Parathyroid adenoma (tissue), 2 donors: ENCODE data around the gene NHSL1.

ENCODE experiments used
- H2AFZ ChIP-seq: fragments of 300-600 bp; sonication (generic); one replicate; pipeline ENCODE4 v1.7.0; 2017; ENCODE audit warnings: antibody characterized with exemption, mild to moderate bottlenecking
- H3K27ac ChIP-seq: fragments of 300-600 bp; sonication (generic); one replicate; pipeline ENCODE4 v1.7.0; 2017
- H3K27me3 ChIP-seq: fragments of 300-600 bp; sonication (generic); one replicate; pipeline ENCODE4 v1.7.0; 2017; ENCODE audit warnings: low read length; ENCODE audit not compliant: control insufficient read depth, insufficient read depth
- H3K36me3 ChIP-seq: fragments of 300-600 bp; sonication (generic); one replicate; pipeline ENCODE4 v1.7.0; 2017; ENCODE audit warnings: low read length; ENCODE audit not compliant: control insufficient read depth, insufficient read depth
- H3K4me1 ChIP-seq: fragments of 300-600 bp; sonication (generic); one replicate; pipeline ENCODE4 v1.7.0; 2017; ENCODE audit warnings: control low read depth
- H3K4me2 ChIP-seq: fragments of 300-600 bp; sonication (generic); one replicate; pipeline ENCODE4 v1.7.0; 2017; ENCODE audit warnings: low read length
- H3K4me3 ChIP-seq: fragments of 300-600 bp; sonication (generic); one replicate; pipeline ENCODE4 v1.7.0; 2017; ENCODE audit warnings: low read depth, low read length
- H3K79me2 ChIP-seq: fragments of 300-600 bp; sonication (generic); one replicate; pipeline ENCODE4 v1.7.0; 2017; ENCODE audit warnings: control low read depth
- H3K9ac ChIP-seq: fragments of 300-600 bp; sonication (generic); one replicate; pipeline ENCODE4 v1.7.0; 2017; ENCODE audit warnings: mild to moderate bottlenecking
- H3K9me3 ChIP-seq: fragments of 300-600 bp; sonication (generic); one replicate; pipeline ENCODE4 v1.7.0; 2017; ENCODE audit warnings: low read length; ENCODE audit not compliant: control insufficient read depth
- TF ChIP-seq, protein P1 (sequence below): fragments of 300-600 bp; sonication (generic); IDR thresholded peaks from one replicate; pipeline ENCODE4 v1.7.0; 2017; ENCODE audit warnings: antibody characterized with exemption, mild to moderate bottlenecking
- donor health status: primary hyperparathyroidism.

Gene NHSL1

DNA sequence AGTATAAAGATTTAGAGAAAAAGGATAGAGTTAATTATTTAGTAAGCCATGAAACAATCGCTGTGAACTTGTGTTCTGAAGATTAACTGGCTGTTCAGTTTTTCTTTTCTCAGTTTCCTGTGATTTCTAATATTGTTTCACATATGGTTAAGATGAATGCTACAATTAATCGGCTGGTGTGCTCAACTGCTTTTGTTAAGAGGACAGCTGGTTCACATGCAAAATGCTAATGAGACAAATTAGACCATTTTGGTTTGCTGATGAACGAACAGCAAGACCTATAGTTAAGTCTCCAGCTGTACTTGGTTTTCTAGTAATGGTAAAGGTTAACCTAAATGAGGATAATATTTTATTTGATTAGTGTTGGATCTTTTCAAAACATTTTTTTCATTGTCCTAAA, 10.8 kb upstream of the NHSL1 start:
- Histone ChIP-seq H2AFZ (no peak overlapping the region), H3K4me2 (no peak overlapping the region), H3K4me3 (no peak overlapping the region), H3K36me3 (no peaks in the 10 kb centered on the region), H3K27me3 (no peaks in the 10 kb centered on the region), H3K9me3 (no peaks in the 10 kb centered on the region), H3K79me2 (no peaks in the 10 kb centered on the region), H3K9ac (no peak overlapping the region), H3K4me1 (peaks cover 6% of the 10 kb centered on the region), H3K27ac (no peak overlapping the region)
- TF ChIP-seq, protein P1, sequence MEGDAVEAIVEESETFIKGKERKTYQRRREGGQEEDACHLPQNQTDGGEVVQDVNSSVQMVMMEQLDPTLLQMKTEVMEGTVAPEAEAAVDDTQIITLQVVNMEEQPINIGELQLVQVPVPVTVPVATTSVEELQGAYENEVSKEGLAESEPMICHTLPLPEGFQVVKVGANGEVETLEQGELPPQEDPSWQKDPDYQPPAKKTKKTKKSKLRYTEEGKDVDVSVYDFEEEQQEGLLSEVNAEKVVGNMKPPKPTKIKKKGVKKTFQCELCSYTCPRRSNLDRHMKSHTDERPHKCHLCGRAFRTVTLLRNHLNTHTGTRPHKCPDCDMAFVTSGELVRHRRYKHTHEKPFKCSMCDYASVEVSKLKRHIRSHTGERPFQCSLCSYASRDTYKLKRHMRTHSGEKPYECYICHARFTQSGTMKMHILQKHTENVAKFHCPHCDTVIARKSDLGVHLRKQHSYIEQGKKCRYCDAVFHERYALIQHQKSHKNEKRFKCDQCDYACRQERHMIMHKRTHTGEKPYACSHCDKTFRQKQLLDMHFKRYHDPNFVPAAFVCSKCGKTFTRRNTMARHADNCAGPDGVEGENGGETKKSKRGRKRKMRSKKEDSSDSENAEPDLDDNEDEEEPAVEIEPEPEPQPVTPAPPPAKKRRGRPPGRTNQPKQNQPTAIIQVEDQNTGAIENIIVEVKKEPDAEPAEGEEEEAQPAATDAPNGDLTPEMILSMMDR = no peak

DNA sequence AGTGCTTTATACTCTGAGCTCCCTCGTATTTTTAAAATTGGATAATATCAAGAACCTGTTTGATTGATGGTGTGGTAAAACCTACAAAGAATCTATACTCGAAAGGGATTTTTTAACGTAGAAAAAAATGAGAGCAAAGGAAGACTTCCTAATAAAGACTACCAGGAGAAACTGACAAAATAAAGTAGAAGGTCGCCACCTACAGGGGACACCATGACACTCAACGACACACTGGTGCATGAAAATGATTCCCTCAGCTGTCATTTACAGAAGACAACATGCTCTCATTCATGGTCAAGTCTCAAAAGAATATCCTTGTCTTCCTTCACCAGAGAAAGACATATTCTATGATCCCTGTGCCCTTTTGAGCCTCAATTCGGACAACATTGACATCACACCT, 10.1 kb upstream of the NHSL1 start:
- Histone ChIP-seq H3K4me1 (peaks cover 6% of the 10 kb centered on the region), H3K27ac (no peak overlapping the region), H2AFZ (no peak overlapping the region), H3K9ac (no peak overlapping the region), H3K79me2 (no peaks in the 10 kb centered on the region), H3K27me3 (no peaks in the 10 kb centered on the region), H3K9me3 (no peaks in the 10 kb centered on the region), H3K4me2 (no peak overlapping the region), H3K36me3 (no peaks in the 10 kb centered on the region), H3K4me3 (no peak overlapping the region)
- TF ChIP-seq, protein P1 = peak; percentile 43

DNA sequence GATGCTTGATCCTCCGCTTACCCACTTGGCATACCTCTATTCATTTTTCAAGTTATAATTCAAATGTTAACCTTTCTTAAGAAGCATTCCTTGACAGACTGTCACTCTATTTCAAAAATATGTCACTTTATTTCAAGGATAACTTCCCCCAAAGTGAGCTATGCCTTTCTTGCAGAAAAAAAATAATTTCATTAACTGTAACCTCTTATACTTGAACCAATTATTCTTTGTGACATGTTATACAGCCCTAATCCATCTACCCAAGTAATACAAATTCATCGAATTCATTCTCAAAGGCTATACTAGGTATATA, 9.3 kb upstream of the NHSL1 start:
- TF ChIP-seq, protein P1 = no peak
- Histone ChIP-seq H2AFZ (no peak overlapping the region), H3K79me2 (no peaks in the 10 kb centered on the region), H3K36me3 (no peaks in the 10 kb centered on the region), H3K27me3 (no peaks in the 10 kb centered on the region), H3K4me3 (no peak overlapping the region), H3K9ac (no peak overlapping the region), H3K27ac (no peak overlapping the region), H3K4me1 (peaks cover 6% of the 10 kb centered on the region), H3K4me2 (no peak overlapping the region), H3K9me3 (no peaks in the 10 kb centered on the region)

DNA sequence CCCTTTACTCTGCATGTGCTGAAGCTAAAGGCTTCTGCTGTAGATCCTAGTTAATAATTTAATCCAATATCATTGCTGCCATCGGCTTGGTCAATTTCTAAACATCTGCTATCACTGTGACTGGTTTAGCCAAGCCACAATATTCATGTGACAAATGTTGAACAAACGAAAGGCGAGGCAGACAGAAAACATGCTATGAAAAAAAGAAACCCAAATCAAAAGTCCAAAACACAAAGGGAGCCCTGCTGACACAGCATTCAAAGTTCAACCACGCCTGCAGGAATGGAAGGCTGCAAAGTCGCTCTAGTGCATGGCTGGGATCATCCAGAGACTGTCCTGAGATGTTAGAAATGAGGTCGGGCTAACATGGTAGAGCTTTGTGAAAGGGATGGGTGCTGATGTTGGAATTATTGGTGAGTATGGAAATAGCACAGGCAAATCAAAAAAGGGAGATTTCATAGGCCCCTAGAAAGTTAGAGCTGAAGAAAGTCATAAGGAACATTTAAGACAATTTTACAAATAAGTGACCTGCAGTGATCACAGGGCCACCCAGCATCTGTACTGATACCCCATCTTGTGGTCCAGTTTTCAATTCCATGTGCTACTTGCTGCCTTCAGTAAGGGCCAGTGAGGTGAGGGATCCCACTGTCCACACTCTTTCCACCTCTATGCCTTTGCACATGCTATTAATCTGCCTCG, 8.8 kb upstream of the NHSL1 start:
- H3K9ac ChIP-seq = no peak overlapping the region
- H3K4me1 ChIP-seq = peaks cover 6% of the 10 kb centered on the region
- no peaks in the 10 kb centered on the region for H3K79me2 ChIP-seq
- H3K36me3 ChIP-seq = no peaks in the 10 kb centered on the region
- no peaks in the 10 kb centered on the region for H3K27me3 ChIP-seq
- no peaks in the 10 kb centered on the region for H3K9me3 ChIP-seq
- H3K4me3 ChIP-seq = no peak overlapping the region
- H2AFZ ChIP-seq = no peak overlapping the region
- TF ChIP-seq, protein P1 = no peak
- peak overlapping the region; percentile 51 for H3K4me2 ChIP-seq
- H3K27ac ChIP-seq = no peak overlapping the region
